ENCODE results near the gene MORC2.

DNA sequence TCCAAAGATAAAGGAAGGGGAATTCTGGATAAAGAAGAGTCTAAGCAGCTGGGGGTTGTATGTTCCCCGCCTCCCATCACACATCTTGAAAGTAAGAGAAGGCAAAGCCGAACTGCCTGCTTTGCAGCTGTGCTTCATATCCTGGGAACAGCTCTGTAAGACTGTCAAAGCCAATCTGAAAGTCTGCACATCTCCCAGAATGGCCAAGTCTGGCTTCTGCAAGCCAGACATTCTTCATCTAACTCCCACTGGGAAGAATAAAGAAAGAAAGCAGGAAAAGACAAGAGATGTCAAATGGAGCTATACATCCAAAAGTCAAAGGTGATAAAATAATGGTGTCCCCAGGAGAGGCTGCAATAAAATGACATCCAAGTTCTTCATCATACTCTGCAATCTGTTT lies 15.4 kb downstream of the MORC2 start:
- no peak for TF ChIP-seq ZNF8 (CRISPR knock-in tag; IDR thresholded peaks at IDR 0.05)
- TF ChIP-seq, protein P1, sequence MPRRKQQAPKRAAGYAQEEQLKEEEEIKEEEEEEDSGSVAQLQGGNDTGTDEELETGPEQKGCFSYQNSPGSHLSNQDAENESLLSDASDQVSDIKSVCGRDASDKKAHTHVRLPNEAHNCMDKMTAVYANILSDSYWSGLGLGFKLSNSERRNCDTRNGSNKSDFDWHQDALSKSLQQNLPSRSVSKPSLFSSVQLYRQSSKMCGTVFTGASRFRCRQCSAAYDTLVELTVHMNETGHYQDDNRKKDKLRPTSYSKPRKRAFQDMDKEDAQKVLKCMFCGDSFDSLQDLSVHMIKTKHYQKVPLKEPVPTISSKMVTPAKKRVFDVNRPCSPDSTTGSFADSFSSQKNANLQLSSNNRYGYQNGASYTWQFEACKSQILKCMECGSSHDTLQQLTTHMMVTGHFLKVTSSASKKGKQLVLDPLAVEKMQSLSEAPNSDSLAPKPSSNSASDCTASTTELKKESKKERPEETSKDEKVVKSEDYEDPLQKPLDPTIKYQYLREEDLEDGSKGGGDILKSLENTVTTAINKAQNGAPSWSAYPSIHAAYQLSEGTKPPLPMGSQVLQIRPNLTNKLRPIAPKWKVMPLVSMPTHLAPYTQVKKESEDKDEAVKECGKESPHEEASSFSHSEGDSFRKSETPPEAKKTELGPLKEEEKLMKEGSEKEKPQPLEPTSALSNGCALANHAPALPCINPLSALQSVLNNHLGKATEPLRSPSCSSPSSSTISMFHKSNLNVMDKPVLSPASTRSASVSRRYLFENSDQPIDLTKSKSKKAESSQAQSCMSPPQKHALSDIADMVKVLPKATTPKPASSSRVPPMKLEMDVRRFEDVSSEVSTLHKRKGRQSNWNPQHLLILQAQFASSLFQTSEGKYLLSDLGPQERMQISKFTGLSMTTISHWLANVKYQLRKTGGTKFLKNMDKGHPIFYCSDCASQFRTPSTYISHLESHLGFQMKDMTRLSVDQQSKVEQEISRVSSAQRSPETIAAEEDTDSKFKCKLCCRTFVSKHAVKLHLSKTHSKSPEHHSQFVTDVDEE (CRISPR knock-in tag; IDR thresholded peaks at IDR 0.05), result no peak
- TF ChIP-seq ARNTL (CRISPR knock-in tag; IDR thresholded peaks at IDR 0.05; ENCODE audit: borderline replicate concordance, low read depth), result no peak
- TF ChIP-seq, protein P2, sequence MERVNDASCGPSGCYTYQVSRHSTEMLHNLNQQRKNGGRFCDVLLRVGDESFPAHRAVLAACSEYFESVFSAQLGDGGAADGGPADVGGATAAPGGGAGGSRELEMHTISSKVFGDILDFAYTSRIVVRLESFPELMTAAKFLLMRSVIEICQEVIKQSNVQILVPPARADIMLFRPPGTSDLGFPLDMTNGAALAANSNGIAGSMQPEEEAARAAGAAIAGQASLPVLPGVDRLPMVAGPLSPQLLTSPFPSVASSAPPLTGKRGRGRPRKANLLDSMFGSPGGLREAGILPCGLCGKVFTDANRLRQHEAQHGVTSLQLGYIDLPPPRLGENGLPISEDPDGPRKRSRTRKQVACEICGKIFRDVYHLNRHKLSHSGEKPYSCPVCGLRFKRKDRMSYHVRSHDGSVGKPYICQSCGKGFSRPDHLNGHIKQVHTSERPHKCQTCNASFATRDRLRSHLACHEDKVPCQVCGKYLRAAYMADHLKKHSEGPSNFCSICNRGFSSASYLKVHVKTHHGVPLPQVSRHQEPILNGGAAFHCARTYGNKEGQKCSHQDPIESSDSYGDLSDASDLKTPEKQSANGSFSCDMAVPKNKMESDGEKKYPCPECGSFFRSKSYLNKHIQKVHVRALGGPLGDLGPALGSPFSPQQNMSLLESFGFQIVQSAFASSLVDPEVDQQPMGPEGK (CRISPR knock-in tag; IDR thresholded peaks at IDR 0.05; ENCODE audit: borderline replicate concordance), result no peak
- TF ChIP-seq ISL1 (CRISPR knock-in tag; IDR thresholded peaks at IDR 0.05), result no peak
- TF ChIP-seq RARB (CRISPR knock-in tag; IDR thresholded peaks at IDR 0.05), result no peak
- TF ChIP-seq OSR1 (CRISPR knock-in tag; IDR thresholded peaks at IDR 0.05), result no peak
- TF ChIP-seq, protein P3, sequence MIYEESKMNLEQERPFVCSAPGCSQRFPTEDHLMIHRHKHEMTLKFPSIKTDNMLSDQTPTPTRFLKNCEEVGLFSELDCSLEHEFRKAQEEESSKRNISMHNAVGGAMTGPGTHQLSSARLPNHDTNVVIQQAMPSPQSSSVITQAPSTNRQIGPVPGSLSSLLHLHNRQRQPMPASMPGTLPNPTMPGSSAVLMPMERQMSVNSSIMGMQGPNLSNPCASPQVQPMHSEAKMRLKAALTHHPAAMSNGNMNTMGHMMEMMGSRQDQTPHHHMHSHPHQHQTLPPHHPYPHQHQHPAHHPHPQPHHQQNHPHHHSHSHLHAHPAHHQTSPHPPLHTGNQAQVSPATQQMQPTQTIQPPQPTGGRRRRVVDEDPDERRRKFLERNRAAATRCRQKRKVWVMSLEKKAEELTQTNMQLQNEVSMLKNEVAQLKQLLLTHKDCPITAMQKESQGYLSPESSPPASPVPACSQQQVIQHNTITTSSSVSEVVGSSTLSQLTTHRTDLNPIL (CRISPR knock-in tag; IDR thresholded peaks at IDR 0.05; ENCODE audit: low read depth), result no peak
